HG02763 (cell line): Measurements from ENCODE around the gene TBCC.
A peak's percentile ranks its signal among the peaks of the same experiment; 100 is the strongest.
"Not testable (repeated sequence)": the region's sequence is repeated elsewhere in the genome, so short reads cannot be mapped to it uniquely, and the experiment has no call there.

Experiments used
- ATAC-seq: cut with Tn5 transposase; IDR thresholded peaks from one replicate; pipeline ENCODE4 v1.9.1; 2021; ENCODE audit warnings: mild to moderate bottlenecking, moderate library complexity; ENCODE audit not compliant: unreplicated experiment

The TBCC gene, protein sequence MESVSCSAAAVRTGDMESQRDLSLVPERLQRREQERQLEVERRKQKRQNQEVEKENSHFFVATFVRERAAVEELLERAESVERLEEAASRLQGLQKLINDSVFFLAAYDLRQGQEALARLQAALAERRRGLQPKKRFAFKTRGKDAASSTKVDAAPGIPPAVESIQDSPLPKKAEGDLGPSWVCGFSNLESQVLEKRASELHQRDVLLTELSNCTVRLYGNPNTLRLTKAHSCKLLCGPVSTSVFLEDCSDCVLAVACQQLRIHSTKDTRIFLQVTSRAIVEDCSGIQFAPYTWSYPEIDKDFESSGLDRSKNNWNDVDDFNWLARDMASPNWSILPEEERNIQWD

DNA sequence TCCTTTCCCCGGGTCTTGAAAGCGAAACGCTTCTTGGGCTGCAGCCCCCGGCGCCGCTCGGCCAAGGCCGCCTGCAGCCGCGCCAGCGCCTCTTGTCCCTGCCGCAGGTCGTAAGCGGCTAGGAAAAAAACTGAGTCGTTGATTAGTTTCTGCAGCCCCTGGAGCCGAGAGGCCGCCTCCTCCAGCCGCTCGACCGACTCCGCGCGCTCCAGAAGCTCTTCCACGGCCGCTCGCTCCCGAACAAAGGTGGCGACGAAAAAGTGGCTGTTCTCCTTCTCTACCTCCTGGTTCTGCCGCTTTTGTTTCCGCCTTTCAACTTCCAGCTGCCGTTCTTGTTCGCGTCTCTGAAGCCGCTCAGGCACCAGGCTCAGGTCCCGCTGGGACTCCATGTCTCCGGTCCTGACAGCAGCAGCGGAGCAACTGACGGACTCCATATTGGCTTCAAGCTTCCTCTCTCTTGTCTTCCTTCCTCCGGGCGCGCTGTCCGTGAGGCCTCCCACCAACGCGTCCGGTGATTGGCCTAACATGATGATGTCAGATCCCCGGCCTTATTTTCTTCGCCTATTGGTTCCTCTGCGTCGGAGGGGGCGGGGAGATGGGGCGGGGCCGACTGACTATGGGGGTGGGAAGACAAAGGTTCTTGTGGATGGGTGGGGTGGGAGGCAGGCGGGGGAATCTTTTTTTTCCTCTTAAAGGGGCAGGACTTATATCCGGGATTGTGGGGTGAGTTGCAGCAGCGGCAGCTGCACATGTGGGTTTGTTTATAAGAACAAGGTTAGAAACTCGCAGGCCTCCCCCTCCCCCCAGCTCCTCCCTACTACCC lies at the start of gene TBCC:
Gene TBCC (minus strand): TSS at position 464 of the 823 bp plus-strand sequence. CDS start 30 bp downstream, at position 434.
- peak; percentile 70 for ATAC-seq

GRCh38 chr6:42795651-42796050 lies 49.7 kb upstream of the TBCC start:
- ATAC-seq: no peak

DNA sequence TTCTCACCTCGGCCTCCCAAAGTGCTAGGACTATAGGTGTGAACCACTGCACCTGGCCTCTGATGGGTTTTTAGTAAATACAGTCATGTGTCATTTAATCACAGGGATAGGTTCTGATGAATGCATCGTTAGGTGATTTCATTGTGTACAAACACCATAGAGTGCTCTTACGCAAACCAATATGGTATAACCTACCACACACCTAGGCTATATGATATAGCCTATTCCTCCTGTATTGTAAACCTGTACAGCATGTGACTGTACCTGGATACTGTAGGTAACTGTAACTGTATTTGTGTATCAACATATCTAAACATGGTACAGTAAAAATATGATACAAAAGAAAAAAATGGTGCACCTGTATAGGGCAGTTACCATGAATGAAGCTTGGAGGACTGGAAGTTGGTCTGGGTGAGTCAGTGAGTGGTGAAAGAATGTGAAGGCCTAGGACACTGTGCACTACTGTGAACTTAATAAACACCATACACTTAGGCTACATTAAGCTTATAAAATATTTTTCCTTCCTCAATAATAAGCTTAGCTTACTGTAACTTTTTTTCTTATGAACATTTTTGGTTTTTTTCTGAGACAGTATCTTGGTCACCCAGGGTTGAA lies 45.9 kb upstream of the TBCC start:
- ATAC-seq: no peak

DNA sequence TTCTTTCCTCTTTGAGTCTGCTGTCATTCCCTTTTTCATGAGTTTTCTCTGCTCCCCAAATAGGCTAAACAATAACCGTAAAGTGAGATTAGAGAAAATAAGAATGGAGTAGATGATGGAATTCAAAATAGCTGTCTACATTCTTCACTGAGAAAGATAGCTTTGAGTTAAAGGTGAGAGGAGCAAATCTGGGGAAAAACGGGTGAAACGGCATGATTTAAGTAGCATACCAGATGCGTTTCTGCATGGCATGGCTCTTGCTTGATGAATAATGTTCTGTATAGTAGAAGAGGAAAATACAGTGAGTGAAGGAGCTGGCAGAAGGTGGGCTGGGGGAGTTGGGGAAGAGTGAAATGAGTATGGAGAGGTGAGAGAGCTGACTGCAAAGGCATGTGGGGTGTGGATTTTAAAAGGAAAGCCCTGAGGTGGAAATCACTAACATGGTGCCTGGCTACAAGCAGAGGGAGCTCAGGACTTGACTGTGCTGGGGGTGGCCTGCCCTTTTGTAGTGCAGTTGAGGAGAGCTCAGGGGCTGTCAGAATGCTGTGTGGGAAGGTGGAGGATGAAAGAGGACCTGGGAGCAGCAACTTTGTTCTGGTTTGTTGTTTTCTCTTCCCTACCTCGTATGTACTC lies 44.8 kb upstream of the TBCC start:
- ATAC-seq: no peak

DNA sequence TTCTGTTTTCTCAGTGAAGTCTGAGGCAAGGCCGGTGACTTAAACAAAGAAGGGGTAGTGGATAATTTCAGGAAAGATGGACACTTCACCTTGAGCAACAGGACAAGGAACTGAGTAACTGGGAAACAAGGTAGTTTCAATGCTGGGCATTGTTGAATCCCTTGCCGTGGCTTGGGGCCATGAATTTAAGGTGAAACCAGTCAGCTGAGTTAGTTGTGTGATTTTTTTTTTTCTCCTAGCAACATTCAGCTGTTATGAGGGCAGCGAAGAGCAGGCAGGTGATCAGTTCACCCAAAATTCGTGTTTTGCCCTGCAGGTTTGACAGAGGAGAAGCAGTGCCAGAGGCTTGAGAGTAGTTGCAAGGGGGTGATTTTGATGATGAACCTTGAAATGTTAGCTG lies 42.8 kb upstream of the TBCC start:
- ATAC-seq: no peak

DNA sequence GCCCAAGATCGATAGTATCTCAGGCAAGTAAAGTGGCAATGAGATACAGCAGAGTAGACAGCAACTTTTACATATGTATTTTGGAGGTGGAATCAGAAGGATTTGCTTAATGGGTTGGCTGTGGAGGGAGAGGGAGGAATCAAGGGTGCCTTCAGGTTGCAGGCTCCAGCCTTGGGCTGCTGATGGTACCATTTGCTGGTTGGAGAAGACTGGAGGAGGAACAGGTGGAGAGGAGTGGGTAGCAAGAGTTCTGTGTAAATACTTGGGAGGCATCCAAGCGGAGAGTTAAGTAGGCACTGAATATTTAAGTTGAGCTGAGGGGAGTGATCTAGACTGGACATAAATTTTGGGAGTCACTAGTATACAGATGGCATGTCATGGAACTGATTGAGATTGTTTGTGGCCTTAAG lies 41.2 kb upstream of the TBCC start:
- ATAC-seq: no peak

DNA sequence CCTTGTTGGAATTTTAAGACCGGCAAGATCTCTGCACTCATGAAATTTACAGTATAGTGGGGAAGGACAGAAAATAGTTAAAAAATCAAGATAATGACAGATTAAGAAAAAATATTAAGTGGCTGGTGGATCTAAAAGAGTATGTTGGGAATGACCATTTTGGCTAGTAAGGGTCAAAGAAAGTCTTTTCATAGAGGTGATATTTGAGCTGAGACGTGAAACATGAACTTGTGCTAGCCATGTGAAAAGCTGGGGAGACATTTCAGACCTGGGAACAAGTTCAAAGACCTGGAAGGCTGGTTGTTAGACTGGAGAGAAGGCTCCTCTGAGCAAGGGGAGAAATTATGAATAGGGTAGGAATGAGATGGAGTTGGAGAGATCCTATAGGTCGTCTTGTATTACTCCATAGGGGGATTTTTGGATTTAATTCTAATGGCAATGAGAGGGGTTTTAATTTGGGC lies 40.7 kb upstream of the TBCC start:
- no peak for ATAC-seq

GRCh38 chr6:42784717-42785498 lies 39.0 kb upstream of the TBCC start:
- no peak for ATAC-seq

- ATAC-seq: no peak
Observed at GRCh38 chr6:42783876-42784642, 38.2 kb upstream of the TBCC start.

DNA sequence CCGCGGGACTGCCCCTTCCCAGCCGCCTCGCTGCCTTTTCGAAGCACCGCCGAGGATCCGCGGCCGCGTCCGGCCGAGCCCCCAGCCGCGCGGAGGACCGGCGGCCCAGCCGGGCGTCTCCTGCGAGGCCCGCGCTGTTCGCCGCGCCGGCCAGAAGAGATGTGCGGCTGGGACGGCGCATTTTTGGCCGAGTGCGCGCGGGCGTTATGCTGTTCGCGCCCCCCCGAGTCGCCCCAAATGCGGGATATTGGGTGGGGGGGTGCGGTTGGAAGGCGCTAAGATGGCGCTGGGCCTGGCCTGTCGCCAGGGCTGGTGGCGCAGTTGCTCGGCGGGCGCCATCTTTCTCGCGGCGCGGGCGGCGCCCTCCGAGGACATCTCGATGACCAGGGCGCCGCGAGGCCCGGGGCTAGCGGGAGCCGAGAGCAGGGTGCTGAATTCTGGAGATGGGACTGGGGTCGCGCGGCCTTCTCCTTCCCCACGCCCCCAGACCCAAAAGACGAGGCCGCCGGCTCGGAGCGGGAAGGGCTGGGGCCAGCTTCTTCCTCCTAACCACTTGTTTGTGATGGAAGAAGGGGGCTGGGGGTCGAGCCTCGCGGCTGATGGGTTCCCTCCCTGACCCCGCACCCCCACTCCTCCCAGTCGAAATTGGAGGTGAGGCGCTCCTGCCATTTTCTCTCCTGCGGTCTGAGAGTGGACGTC lies 37.4 kb upstream of the TBCC start:
- ATAC-seq: peak; percentile 38

- ATAC-seq: peak; percentile 26
Observed at GRCh38 chr6:42782689-42783176, 36.8 kb upstream of the TBCC start.

DNA sequence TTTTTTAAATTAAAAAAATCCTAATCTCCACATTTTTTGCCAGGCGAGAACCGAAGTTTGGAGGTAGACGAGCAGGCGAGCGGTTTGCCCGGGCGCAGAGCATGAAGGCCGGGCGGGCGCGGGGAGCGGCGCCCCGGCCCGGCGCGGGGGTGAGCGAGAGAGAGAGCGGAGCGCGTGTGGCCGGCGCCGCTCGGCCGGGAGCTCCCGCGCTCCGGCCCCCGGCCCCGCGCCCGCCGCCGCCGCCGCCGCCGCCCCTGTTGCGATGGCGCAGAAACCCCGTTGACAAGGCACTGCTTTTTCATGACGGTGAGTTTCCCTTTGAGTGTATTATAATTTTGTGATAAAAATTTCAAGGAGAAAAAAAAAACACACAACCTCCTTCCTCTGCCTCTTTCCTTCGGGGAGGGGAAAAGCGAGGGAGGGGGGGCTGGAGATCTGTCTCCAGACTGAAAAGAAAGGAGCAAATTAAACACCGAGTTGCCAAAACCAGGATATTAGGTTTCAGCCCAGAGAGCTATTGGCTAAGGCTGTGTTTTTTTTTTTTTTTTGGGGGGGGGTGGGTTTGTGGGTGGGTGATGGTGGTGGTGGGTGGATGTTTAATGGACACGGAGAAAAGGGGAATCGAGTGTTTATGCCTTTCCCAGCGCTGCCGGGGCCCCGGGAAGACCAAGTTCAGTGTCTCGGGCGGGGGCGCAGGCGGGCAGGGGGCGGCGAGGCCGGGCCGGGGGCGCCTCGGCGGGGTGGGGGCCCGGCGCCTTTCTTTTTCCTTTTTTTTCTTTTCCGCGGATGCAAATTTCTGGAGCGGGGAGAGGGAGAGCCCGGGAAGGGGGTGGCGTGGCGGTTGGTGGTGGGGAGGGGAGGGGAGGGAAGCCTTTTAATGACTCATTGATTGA lies 36.1 kb upstream of the TBCC start, which contains the start of gene BICRAL:
Gene BICRAL (plus strand): TSS at position 257 of the 893 bp plus-strand sequence. CDS start 39,971 bp downstream, outside the sequence.
- ATAC-seq: peak; percentile 1

DNA sequence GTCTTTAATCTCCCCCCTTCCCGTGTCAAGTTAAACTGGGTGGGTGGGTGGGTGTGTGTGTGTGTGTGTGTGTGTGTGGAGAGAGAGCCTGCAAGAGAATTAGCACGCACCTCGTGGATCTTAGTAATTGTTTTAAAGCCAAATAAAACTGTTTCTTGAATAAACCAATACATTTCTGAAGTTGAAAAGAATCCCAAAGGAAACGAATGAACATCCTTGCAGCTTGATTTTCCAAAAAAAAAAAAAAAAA lies 35.6 kb upstream of the TBCC start:
- ATAC-seq: no peak

DNA sequence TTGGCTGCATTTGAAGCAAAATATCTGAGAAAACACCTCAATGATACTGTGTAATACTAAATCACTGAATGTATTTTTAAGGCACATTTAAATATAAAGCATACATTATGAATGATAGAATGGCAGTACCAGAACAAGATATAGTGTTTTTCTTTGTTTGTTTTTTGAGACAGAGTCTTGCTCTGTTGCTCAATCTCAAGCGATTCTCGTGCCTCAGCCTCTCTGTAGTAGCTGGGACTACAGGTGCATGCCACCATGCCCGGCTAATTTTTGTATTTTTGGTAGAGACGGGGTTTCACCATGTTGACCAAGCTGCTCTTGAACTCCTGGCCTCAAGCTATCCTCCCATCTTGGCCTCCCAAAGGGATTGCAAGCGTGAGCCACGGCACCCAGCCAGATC lies 33.6 kb upstream of the TBCC start:
- no peak for ATAC-seq

DNA sequence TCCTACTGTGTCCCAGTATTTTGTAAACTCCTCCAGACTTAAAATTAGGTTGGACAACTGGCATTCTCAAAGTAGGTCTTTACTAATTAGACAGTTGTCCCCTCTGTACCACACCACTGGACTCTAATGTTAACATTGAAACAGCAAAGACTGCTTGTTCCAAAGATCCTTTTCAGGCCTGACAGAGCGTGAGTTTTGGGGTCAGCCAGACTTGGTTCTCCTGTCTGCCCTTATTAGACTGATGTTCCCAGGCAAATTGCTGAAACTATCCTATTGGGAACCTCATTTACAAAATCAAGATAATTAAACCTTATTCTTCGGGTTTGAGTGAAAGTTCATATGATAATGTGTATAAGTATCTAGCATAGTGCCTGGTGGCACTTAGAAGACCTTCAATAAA lies 32.2 kb upstream of the TBCC start:
- ATAC-seq: no peak

GRCh38 chr6:42777126-42777822 lies 31.4 kb upstream of the TBCC start:
- no peak for ATAC-seq

- ATAC-seq: not testable (repeated sequence)
Observed at GRCh38 chr6:42774821-42775487, 29.1 kb upstream of the TBCC start.
